ENCODE results near the gene SCN3B. TPM values are rescaled to one million over a fixed set of nuclear protein-coding genes. Genes with fewer than 3 reads are reported as not detected.

The SCN3B gene
- total and polyA plus RNA-seq, 3 donors from 2014 or later = 2.4 to 5.1 (median 3.9) TPM

DNA sequence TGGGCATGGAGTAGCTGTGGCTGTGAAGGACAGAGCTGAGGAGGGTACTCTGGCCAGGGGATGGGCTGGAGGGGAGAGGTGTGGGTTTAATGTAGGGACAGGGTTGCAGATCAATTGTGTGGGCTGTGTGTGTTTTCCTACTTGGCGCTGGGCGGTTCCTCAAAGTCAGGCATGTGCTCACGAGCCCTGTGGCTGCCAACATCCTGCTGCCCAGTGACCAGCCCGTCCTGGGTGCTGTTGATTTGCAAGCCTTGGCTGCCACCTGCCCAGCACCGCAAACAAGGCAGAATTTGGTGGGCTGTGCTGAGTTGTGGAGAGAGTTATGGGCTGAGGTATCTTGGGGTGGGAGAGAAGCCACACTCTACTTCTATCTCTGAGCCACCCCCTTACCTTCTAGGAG, 69.2 kb downstream of the SCN3B start:
- intact Hi-C loops (cut with DNase I; ENCODE audit: low total_unique reads) = no loop called here
- H3K27me3 ChIP-seq = no peaks in the 10 kb centered on the region
- no peak overlapping the region for H3K27ac ChIP-seq
- H3K9me3 ChIP-seq = no peaks in the 10 kb centered on the region
- DNase-seq = peak; percentile 36
- TF ChIP-seq, protein P1, sequence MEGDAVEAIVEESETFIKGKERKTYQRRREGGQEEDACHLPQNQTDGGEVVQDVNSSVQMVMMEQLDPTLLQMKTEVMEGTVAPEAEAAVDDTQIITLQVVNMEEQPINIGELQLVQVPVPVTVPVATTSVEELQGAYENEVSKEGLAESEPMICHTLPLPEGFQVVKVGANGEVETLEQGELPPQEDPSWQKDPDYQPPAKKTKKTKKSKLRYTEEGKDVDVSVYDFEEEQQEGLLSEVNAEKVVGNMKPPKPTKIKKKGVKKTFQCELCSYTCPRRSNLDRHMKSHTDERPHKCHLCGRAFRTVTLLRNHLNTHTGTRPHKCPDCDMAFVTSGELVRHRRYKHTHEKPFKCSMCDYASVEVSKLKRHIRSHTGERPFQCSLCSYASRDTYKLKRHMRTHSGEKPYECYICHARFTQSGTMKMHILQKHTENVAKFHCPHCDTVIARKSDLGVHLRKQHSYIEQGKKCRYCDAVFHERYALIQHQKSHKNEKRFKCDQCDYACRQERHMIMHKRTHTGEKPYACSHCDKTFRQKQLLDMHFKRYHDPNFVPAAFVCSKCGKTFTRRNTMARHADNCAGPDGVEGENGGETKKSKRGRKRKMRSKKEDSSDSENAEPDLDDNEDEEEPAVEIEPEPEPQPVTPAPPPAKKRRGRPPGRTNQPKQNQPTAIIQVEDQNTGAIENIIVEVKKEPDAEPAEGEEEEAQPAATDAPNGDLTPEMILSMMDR (IDR thresholded peaks at IDR 0.05) = no peak
- H3K4me1 ChIP-seq = peaks cover 12% of the 10 kb centered on the region
- no peaks in the 10 kb centered on the region for H3K36me3 ChIP-seq (ENCODE audit: low read depth, missing control alignments)
- no peak overlapping the region for H3K4me3 ChIP-seq
- WGBS, 2 donors = 70 to 79% methylated on average over 5 of the region's 5 CpGs

DNA sequence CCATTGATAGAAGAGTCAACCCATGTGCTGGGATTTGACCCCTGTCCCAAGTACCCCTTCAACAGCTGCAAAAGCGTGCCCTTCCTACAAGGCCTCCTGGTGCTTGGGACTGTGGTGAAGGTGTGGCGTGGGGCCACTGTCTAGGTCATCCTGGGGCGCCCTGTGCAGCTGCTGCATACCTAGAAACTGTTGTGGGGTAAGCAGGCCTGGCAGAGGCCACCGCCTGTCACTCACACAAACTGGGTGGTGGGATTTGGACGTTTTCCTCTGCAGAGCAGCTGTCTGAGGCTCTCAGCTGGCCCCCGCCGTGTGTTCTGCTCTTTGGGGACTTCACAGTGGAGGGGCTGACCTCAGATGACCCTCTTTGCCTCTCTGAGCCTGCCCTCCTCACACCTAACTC, 69.7 kb downstream of the SCN3B start:
- Histone ChIP-seq H3K27ac (no peak overlapping the region), H3K9me3 (no peaks in the 10 kb centered on the region), H3K36me3 (ENCODE audit: low read depth, missing control alignments) (no peaks in the 10 kb centered on the region), H3K27me3 (no peaks in the 10 kb centered on the region), H3K4me1 (peaks cover 12% of the 10 kb centered on the region), H3K4me3 (no peak overlapping the region)
- WGBS, 2 donors = 82% methylated on average over 3 to 7 of the region's 7 CpGs
- intact Hi-C loops (cut with DNase I; ENCODE audit: low total_unique reads) = loop anchor here (5.0 kb wide), 1 partner anchor 123 kb away; no protein-coding TSS in a partner anchor
- DNase-seq = no peak
- no peak for TF ChIP-seq POLR2A (IDR thresholded peaks at IDR 0.05)
- TF ChIP-seq, protein P1 (IDR thresholded peaks at IDR 0.05) = no peak

DNA sequence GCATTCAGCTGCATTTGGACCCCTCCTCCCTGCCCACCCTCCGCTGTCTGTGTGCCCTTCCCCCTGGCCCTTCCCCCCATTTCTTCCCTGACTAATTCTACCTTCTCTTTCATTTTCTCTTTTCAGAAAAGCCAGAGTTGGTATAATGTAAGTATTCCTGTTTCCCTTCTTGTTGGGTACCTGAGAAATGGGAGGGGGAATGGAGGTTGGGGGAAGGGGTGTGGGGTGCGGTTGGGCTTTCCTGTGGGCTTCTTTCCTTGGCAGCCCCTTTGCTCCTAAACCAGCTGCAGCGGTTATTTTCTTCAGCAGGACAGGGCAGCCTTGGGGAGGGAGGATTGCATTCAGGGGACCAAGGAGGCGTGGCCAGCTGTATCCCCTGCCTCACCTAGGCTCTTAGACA, 70.2 kb downstream of the SCN3B start:
- H3K27me3 ChIP-seq = no peaks in the 10 kb centered on the region
- no peak overlapping the region for H3K27ac ChIP-seq
- 83 to 99% methylated on average over 4 of the region's 4 CpGs for WGBS, 2 donors
- peaks cover 12% of the 10 kb centered on the region for H3K4me1 ChIP-seq
- DNase-seq = no peak
- TF ChIP-seq, protein P1 (IDR thresholded peaks at IDR 0.05) = no peak
- TF ChIP-seq POLR2A (IDR thresholded peaks at IDR 0.05) = no peak
- no peaks in the 10 kb centered on the region for H3K36me3 ChIP-seq (ENCODE audit: low read depth, missing control alignments)
- no peak overlapping the region for H3K4me3 ChIP-seq
- H3K9me3 ChIP-seq = no peaks in the 10 kb centered on the region
- intact Hi-C loops (cut with DNase I; ENCODE audit: low total_unique reads) = loop anchor here (5.0 kb wide), 1 partner anchor 123 kb away; no protein-coding TSS in a partner anchor

DNA sequence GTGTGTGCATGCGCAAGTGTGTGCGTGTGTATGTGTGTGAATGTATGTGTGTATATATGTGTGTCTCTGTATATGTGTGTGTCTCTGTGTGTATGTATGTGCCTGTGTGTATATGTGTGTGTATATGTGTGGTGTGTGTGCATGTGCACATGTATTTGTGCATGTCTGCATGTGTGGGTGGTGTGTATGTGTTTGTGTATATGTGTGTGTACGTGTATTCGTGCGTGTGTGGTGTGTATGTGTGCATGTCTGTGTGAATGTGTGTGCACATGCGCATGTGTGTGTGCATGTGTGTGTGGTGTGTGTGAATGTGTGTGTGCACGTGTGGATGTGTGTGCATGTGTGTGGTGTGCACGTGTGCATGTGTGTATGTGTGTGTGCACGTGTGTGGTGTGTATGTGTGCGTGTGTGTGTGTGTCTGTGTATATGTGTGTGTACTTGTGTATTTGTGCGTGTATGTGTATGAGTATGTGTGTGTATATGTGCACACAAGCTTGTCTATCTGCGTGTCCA, 71.4 kb downstream of the SCN3B start:
- no peak for TF ChIP-seq POLR2A (IDR thresholded peaks at IDR 0.05)
- TF ChIP-seq, protein P1 (IDR thresholded peaks at IDR 0.05) = no peak
- peaks cover 8% of the 10 kb centered on the region for H3K4me1 ChIP-seq
- no peak for DNase-seq
- H3K27ac ChIP-seq = no peak overlapping the region
- H3K27me3 ChIP-seq = no peaks in the 10 kb centered on the region
- no peaks in the 10 kb centered on the region for H3K9me3 ChIP-seq
- H3K36me3 ChIP-seq (ENCODE audit: low read depth, missing control alignments) = no peaks in the 10 kb centered on the region
- H3K4me3 ChIP-seq = no peak overlapping the region
- intact Hi-C loops (cut with DNase I; ENCODE audit: low total_unique reads) = loop anchor here (5.0 kb wide), 1 partner anchor 124 kb away; no protein-coding TSS in a partner anchor
- 64 to 83% methylated on average over 12 of the region's 12 CpGs for WGBS, 2 donors

Data from testis (tissue), 3 donors.